SK-N-SH treated with all-trans-retinoic acid at 6 μM for 48 hours (cell line): ENCODE results near the gene OMG.

Source experiments
- ATAC-seq: fragments of 200-7000 bp; cut with Tn5 transposase; 3 replicates; pipeline ENCODE4 v1.9.1; 2020; ENCODE audit warnings: mild to moderate bottlenecking, moderate library complexity
- BACH2 ChIP-seq: fragments of 250-450 bp; sonication (Bioruptor Pico); IDR thresholded peaks from 2 replicates; pipeline ENCODE4 v1.9.0; 2021; ENCODE audit warnings: mild to moderate bottlenecking, borderline replicate concordance
- CSDC2 ChIP-seq: fragments of 250-450 bp; sonication (Bioruptor Pico); IDR thresholded peaks from 2 replicates; pipeline ENCODE4 v1.5.0; 2020; ENCODE audit warnings: mild to moderate bottlenecking, moderate library complexity
- ESRRG ChIP-seq: fragments of 250-450 bp; sonication (Bioruptor Pico); IDR thresholded peaks from 2 replicates; pipeline ENCODE4 v1.6.1; 2021; ENCODE audit warnings: mild to moderate bottlenecking
- GLIS3 ChIP-seq: fragments of 250-450 bp; sonication (Bioruptor Pico); IDR thresholded peaks from 2 replicates; pipeline ENCODE4 v1.5.0; 2020; ENCODE audit warnings: mild to moderate bottlenecking, moderate library complexity
- ISL1 ChIP-seq: fragments of 250-450 bp; sonication (Bioruptor Pico); IDR thresholded peaks from 2 replicates; pipeline ENCODE4 v2.1.2; 2022; ENCODE audit warnings: mild to moderate bottlenecking, moderate library complexity
- OSR1 ChIP-seq: fragments of 250-450 bp; sonication (Bioruptor Pico); IDR thresholded peaks from 2 replicates; pipeline ENCODE4 v1.8.0; 2022; ENCODE audit warnings: moderate library complexity, mild to moderate bottlenecking, inconsistent platforms
- POU6F1 ChIP-seq: fragments of 250-450 bp; sonication (Bioruptor Pico); IDR thresholded peaks from 2 replicates; pipeline ENCODE4 v1.8.0; 2021; ENCODE audit warnings: low read depth, mild to moderate bottlenecking, moderate library complexity, borderline replicate concordance
- PPARA ChIP-seq: fragments of 250-450 bp; sonication (Bioruptor Pico); IDR thresholded peaks from 2 replicates; pipeline ENCODE4 v1.5.0; 2020; ENCODE audit warnings: mild to moderate bottlenecking, borderline replicate concordance
- TCF4 ChIP-seq: fragments of 250-450 bp; sonication (Bioruptor Pico); IDR thresholded peaks from 2 replicates; pipeline ENCODE4 v1.8.0; 2021; ENCODE audit warnings: mild to moderate bottlenecking, moderate library complexity, borderline replicate concordance
- TOX ChIP-seq: fragments of 250-450 bp; sonication (Bioruptor Pico); IDR thresholded peaks from 2 replicates; pipeline ENCODE4 v1.8.0; 2021; ENCODE audit warnings: mild to moderate bottlenecking, moderate library complexity, borderline replicate concordance
- TSHZ2 ChIP-seq: fragments of 250-450 bp; sonication (Bioruptor Pico); IDR thresholded peaks from 2 replicates; pipeline ENCODE4 v1.5.0; 2020; ENCODE audit warnings: mild to moderate bottlenecking, moderate library complexity
- ZC3H10 ChIP-seq: fragments of 250-450 bp; sonication (Bioruptor Pico); IDR thresholded peaks from 2 replicates; pipeline ENCODE4 v1.5.1; 2021; ENCODE audit warnings: mild to moderate bottlenecking, moderate library complexity
- ZFP3 ChIP-seq: fragments of 250-450 bp; sonication (Bioruptor Pico); IDR thresholded peaks from 2 replicates; pipeline ENCODE4 v1.5.0; 2020; ENCODE audit warnings: mild to moderate bottlenecking, moderate library complexity
- ZFP30 ChIP-seq: fragments of 450-650 bp; formaldehyde crosslinking; IDR thresholded peaks from 2 replicates; pipeline ENCODE4 v1.5.0; 2022; ENCODE audit warnings: mild to moderate bottlenecking, moderate library complexity
- ZNF565 ChIP-seq: fragments of 450-650 bp; formaldehyde crosslinking; conservative IDR thresholded peaks from 2 replicates; pipeline ENCODE4 v1.5.0; 2020; ENCODE audit warnings: low read depth, mild to moderate bottlenecking, moderate library complexity
- ZNF70 ChIP-seq: fragments of 450-650 bp; formaldehyde crosslinking; IDR thresholded peaks from 2 replicates; pipeline ENCODE4 v1.5.0; 2020; ENCODE audit warnings: mild to moderate bottlenecking, moderate library complexity
- ZNF8 ChIP-seq: fragments of 450-650 bp; formaldehyde crosslinking; IDR thresholded peaks from 2 replicates; pipeline ENCODE4 v1.5.0; 2020; ENCODE audit warnings: mild to moderate bottlenecking, moderate library complexity
- TF ChIP-seq, protein P1 (sequence below): fragments of 250-450 bp; sonication (Bioruptor Pico); IDR thresholded peaks from 2 replicates; pipeline ENCODE4 v1.5.1; 2021; ENCODE audit warnings: mild to moderate bottlenecking, moderate library complexity
- TF ChIP-seq, protein P2 (sequence below): fragments of 250-450 bp; sonication (Bioruptor Pico); IDR thresholded peaks from 2 replicates; pipeline ENCODE4 v1.8.0; 2020; ENCODE audit warnings: mild to moderate bottlenecking, moderate library complexity, borderline replicate concordance
- TF ChIP-seq, protein P3 (sequence below): fragments of 250-450 bp; sonication (Bioruptor Pico); IDR thresholded peaks from 2 replicates; pipeline ENCODE4 v1.5.1; 2020; ENCODE audit warnings: low read depth, mild to moderate bottlenecking, moderate library complexity

The OMG gene

GRCh38 chr17:31318851-31319661 is 22.0 kb upstream of the OMG start (continued):
- TF ChIP-seq, protein P1, sequence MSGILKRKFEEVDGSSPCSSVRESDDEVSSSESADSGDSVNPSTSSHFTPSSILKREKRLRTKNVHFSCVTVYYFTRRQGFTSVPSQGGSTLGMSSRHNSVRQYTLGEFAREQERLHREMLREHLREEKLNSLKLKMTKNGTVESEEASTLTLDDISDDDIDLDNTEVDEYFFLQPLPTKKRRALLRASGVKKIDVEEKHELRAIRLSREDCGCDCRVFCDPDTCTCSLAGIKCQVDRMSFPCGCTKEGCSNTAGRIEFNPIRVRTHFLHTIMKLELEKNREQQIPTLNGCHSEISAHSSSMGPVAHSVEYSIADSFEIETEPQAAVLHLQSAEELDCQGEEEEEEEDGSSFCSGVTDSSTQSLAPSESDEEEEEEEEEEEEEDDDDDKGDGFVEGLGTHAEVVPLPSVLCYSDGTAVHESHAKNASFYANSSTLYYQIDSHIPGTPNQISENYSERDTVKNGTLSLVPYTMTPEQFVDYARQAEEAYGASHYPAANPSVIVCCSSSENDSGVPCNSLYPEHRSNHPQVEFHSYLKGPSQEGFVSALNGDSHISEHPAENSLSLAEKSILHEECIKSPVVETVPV (CRISPR knock-in tag) = no peak
- TF ChIP-seq ESRRG (CRISPR knock-in tag) = no peak

DNA sequence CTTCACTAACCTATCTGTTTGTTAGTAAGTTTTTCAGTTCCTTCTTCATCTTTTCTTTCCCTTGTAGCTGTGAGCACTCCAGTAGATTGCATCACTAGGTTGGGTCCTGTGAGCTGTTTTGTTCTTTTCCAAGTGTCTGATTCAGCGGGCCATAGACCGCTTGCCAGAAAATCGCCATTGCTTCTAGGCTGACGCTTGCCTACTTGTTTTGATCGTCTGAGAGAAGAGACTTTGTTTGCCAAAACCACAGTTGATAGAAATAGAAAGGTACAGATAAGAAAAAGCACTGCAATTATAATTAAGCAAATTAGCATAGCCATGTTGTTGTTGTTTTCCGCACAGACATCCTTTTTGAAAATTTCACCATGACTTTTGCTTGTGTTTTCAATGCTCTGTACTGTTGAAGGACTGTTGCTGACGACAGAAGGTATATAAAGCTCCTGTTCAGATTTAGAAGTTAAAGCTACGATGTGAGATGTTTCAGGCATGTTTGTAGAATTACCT is 21.3 kb upstream of the OMG start:
- ATAC-seq = no peak
- TF ChIP-seq, protein P2, sequence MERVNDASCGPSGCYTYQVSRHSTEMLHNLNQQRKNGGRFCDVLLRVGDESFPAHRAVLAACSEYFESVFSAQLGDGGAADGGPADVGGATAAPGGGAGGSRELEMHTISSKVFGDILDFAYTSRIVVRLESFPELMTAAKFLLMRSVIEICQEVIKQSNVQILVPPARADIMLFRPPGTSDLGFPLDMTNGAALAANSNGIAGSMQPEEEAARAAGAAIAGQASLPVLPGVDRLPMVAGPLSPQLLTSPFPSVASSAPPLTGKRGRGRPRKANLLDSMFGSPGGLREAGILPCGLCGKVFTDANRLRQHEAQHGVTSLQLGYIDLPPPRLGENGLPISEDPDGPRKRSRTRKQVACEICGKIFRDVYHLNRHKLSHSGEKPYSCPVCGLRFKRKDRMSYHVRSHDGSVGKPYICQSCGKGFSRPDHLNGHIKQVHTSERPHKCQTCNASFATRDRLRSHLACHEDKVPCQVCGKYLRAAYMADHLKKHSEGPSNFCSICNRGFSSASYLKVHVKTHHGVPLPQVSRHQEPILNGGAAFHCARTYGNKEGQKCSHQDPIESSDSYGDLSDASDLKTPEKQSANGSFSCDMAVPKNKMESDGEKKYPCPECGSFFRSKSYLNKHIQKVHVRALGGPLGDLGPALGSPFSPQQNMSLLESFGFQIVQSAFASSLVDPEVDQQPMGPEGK (CRISPR knock-in tag) = no peak
- TF ChIP-seq ZC3H10 (CRISPR knock-in tag) (no peak), ZNF565 (CRISPR knock-in tag) (no peak), TOX (CRISPR knock-in tag) (no peak), ISL1 (CRISPR knock-in tag) (no peak), PPARA (CRISPR knock-in tag) (no peak), TCF4 (CRISPR knock-in tag) (no peak), POU6F1 (CRISPR knock-in tag) (no peak), BACH2 (no peak), ZFP3 (no peak), ZFP30 (no peak)

DNA sequence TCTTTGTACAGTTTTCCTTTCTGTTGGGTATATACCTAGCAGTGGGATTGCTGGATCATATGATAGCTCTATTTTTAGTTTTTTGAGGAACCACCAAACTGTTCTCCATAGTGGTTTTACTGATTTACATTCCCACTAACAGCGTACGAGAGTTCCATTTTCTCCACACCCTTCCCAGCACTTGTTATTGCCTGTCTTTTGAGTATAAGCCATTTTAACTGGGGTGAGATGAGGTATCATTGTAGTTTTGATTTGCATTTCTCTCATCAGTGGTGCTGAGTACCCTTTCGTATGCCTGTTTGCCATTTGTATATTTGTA is 17.7 kb upstream of the OMG start:
- no peak for ATAC-seq
- TF ChIP-seq TCF4 (CRISPR knock-in tag) = no peak
- no peak for TF ChIP-seq ESRRG (CRISPR knock-in tag)
- TF ChIP-seq TSHZ2 = no peak
- no peak for TF ChIP-seq OSR1
- TF ChIP-seq TOX (CRISPR knock-in tag) = no peak
- no peak for TF ChIP-seq ZNF8 (CRISPR knock-in tag)
- TF ChIP-seq CSDC2 (CRISPR knock-in tag) = no peak
- TF ChIP-seq, protein P3, sequence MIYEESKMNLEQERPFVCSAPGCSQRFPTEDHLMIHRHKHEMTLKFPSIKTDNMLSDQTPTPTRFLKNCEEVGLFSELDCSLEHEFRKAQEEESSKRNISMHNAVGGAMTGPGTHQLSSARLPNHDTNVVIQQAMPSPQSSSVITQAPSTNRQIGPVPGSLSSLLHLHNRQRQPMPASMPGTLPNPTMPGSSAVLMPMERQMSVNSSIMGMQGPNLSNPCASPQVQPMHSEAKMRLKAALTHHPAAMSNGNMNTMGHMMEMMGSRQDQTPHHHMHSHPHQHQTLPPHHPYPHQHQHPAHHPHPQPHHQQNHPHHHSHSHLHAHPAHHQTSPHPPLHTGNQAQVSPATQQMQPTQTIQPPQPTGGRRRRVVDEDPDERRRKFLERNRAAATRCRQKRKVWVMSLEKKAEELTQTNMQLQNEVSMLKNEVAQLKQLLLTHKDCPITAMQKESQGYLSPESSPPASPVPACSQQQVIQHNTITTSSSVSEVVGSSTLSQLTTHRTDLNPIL (CRISPR knock-in tag) = no peak
- TF ChIP-seq ZNF70 = no peak
- TF ChIP-seq GLIS3 (CRISPR knock-in tag) = no peak
- no peak for TF ChIP-seq ISL1 (CRISPR knock-in tag)
